ENCODE measurements around the gene FGFBP3.
A peak's percentile ranks its signal among the peaks of the same experiment; 100 is the strongest.

FGFBP3 gene, protein sequence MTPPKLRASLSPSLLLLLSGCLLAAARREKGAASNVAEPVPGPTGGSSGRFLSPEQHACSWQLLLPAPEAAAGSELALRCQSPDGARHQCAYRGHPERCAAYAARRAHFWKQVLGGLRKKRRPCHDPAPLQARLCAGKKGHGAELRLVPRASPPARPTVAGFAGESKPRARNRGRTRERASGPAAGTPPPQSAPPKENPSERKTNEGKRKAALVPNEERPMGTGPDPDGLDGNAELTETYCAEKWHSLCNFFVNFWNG

DNA sequence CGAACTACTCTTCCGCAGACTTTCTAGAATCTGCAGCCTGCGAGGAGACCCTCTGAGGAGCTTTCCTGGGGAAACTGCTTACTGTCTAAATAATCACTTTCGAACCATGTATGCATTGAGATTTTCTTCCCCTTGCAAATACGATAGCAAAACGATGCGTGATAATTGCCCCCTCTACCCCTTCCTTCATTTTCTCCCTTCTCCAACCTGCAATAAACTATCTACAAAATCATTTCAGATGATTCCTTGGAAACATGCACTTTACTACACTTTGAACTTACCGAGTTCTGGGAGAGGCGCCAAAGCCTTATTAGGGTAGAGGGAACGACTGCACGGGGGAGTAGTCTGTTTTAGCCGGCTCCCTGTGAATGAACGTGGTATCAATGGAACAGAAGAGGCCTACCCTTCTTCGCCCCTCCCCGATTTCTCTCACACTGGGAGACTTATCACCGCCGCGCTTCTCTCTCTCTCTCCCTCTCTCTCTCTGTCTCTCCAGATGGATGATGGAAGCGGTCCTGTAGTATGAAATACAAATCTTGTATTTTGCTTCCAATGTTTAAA lies at the start of gene FGFBP3:
Gene FGFBP3 (minus strand): TSS at position 370 of the 561 bp plus-strand sequence. CDS start 517 bp downstream, outside the sequence.
- no peak for DNase-seq

DNA sequence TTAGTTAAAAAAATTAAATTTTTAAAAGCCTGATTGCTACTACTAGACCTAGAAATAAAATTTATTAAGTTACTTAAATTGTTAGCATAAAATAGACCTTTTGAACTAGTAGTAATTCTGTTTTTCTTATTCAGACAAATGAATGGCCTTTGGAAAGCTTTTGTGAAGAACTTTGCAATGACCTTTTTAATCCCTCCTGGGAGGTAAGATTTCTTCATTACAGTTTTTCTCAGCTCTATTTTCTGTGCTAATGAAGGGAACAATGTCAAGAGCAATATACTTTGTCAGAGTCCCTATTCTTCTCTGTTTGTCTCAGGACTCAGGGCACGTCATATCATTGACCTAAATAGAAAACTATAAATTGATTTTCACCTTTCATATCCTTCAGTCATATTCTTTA lies 47.8 kb upstream of the FGFBP3 start:
- no peak for DNase-seq

DNA sequence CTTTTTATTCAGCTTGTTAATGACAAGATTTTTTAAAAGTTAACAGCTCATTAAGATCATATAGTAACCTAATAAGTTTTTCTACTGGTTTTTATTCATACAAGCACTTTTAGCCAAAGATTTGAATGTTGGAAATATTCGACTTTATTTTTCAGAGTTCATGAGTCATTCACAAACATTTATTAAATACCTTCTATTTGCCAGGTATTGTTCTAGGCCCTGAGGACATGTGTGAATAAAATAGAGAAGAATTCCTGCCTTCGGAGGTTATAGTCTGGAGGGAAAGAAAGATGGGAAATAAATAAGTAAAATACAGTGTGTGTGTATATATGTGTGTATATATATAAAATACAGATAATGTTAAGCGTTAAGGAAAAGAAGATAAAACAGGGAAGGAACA lies 45.8 kb upstream of the FGFBP3 start:
- DNase-seq: no peak

- no peak for DNase-seq
Observed at GRCh38 chr10:91953600-91954160, 44.4 kb upstream of the FGFBP3 start.

DNA sequence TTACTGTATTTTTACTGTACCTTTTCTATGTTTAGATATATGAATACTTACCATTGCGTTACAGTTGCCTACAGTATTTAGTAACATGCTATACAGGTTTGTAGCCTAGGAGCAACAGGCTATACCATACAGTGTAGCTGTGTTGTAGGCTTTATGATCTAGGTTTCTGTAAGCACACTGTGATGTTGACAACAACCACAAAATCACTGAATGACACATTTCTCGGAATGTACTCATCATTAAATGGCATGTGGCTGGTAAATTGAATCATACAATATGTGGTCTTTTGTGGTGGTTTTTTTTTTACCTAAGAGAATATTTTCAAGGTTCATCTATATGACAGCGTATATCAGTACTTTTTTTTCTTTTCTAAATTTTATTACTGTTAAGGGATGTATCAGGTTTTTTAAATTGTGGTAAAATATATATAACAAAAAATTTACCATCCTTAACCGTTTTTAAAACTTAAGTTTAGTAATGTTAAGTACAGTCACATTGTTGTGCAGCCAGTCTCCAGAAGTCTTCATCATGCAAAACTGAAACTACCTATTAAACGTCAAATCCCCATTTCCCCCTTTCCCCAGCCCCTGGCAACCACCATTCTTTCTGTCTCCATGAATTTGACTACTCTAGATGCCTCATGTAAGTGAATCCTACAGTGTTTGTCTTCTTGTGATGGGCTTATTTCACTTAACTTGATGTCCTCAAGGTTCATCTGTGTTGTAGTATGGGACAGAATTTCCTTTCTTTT lies 35.8 kb upstream of the FGFBP3 start:
- no peak for DNase-seq

DNA sequence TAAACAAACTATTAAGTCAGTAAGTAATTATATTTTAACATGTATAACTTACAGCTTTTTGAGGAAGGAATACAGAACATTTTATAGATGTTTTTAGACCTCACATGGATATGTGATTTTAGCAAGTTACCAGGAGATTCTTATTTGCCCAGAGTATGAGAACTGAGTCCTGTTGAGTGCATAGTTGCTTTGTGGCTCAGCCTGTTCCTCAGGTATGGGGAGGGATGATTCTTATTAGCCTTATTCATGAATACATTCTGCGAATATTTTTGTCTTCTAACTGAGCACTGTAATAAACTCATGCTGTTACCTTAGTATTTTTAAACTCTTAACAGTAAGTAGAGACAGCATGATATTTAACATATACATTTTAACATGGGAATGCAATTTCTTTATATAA lies 32.1 kb upstream of the FGFBP3 start:
- no peak for DNase-seq

- DNase-seq: no peak
Observed at GRCh38 chr10:91939653-91940052, 30.4 kb upstream of the FGFBP3 start.

GRCh38 chr10:91935886-91936285 lies 26.6 kb upstream of the FGFBP3 start:
- no peak for DNase-seq

DNA sequence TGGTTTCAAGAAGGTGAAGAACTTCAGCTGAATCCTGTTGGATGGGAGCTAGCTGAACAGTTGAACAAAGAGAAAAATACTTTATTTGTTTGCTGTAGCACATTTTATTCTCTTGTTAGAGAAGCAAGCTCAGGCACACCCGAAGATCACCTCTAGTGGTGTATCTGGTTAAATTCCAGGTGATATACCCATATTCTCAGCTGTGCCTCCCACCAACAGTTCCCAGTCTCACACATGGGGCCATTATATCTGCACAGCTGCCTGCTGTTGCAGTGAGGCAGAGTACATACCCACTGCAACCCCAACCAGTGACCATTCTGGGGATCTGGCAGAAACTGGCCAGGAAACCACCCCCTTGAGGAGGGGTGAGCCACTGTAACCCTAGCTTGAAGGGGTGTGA lies 23.5 kb upstream of the FGFBP3 start:
- DNase-seq: no peak

DNA sequence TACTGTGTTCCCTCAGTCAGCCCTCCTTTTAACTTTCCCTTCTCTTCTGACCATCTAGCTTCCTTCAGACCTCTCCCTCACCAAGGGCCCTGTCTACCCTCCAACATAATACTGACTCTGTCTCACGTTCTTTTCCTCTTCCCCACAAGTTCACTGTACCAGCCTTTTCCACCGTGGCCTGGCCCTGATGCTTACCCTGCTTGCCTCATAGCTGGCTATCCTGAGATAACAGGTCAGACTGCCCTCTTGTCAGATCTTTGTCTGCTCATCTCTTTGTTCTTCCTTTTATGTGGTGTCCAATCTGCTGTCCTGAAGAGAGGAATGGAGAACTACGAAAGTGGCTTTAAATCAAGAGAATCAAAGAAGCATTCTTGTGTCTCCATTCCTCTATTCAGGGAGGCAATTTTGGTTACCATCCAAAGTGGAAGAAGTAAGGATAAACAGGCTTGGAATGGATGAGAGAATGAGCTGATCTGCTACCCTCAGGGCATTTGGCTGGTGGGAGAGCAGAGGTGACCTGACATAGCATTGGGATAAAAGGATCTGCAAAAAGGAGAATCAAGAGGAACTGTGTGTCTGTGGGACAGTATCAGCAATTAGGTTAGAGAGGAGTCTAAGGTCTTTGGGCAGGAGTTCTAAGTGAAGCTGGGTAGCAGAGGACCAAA lies 22.4 kb upstream of the FGFBP3 start:
- DNase-seq: no peak

DNA sequence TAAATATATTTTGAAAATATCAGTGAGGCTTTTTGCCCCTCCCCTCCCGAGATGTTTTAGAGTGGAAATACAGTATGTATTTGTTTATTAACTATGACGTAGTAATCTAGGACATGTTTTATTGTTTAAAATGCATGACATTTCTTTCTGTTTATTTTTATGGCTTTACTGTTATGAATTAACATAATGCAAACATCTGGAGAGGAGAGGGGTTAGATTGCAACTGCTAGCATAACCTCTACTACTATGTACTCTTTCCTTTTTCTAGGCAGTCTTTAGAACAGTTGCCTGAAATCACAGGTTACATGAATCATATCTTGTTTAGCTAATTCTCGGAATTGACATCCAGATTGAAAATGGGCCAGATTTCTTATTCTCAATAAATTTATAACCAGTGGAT lies 21.7 kb upstream of the FGFBP3 start:
- no peak for DNase-seq

DNA sequence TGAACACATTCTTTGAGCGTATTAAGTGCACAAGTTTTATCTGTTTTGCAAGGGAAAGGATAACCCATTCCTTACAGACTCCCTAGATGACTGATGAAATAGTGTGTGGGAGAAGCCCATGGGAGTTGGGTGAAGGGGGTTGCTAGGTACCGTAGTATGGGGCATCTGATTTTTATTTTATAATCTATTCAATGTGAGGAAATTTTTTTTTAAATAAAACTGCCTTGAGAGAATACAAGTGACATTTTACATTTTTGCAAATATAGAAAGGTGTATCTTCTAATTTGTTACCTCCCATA lies 15.7 kb upstream of the FGFBP3 start:
- DNase-seq: no peak

DNA sequence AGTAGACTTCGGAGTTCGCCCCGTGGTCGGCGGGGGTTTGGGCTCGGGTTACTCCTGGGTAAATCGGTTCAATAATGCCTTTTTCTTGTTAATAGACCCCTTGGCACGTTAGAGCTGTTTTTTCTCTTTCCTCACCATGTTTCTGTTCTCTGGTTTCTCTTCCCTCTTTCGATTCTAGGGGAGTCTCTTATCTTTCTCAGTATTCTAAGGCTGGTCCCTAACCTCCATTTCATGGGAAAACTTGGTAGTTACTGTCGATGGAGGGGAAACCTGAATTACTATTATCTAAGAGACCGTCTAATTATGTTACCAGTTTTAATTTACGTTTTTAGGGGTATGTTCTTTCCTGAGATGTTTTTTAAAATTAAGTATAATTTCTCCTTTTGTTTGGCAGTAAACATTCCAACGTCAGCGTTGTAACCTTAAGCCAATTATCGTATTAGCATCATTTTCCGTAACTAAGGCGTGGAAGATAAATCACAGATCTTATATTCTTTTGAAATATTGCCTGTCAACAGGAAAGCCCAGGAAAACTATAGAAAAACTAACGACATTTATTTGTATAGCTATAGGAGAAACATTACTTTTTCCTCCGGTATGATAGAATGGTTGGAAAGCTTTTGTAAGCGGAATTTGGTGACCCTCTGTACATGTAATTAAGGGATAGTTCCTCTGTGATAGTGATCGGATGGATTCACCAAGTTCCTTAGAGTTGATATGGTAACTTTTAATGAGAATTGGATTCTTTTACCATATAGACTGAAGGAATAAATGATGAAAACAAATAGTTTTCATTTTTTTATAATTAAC lies 15.1 kb upstream of the FGFBP3 start:
- DNase-seq: no peak

DNA sequence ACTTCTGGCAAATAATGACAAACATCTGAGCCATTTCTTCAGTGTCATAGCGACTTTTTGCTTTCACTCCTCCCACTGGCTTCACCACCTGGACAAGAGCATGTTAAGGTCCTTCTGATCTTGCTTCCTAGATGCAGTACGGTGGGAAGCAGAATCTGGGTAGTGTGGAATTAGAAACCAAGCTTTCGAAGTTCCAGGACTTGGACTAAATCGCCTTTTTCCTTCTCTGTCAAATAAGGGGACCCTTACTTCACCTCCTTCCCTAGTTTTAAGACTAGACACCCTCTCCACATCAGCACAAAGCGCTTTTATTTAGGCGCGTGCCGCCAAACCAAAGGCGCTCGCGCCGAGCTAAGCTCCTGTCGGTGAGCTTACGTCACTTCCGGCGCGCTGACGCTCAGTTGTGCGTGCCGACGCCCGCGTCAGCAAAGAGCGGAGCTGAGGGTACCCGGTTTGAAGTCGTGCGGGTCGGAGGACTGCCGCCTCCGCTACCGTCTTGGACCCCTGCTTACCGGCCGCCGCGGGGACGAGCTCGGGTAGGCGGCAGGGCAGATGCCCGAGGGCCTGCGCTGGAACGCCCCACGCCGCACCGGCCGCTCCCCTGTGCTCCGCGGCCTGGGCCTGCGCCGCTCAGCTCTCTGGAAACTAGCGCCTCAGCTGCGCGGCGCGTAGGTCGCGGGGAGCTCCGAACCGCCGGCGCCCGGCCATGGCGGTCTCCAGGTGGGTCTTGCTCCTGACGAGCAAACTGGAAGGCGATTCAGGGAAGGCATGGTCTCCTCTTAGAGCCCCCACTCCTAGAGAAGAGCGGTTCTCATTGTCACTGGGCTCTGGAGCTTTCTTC lies 14.3 kb upstream of the FGFBP3 start, which contains the start of gene BTAF1:
Gene BTAF1 (plus strand): TSS at position 400 of the 841 bp plus-strand sequence. CDS start 307 bp downstream, at position 707.
- DNase-seq: peak; percentile 79

DNA sequence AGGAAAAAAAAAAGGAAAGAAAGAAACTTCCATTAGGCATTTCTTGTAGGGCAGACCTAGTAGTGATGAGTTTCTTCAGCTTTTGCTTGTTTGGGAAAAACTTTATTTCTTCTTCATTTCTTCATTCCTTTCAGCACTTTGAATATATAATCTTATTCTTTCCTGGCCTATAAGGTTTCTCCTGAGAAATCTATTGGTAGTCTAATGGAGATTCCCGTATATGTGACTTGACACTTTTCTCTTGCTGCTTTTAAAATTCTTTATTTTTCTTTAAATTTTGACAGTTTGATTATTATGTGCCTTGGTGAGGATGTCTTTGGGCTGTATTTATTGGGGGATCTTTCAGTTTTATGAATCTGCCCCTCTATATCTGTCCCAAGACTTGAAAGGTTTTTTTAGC lies 10.4 kb upstream of the FGFBP3 start:
- DNase-seq: no peak

GRCh38 chr10:91910467-91910866 lies 1.2 kb upstream of the FGFBP3 start:
- no peak for DNase-seq

- peak; percentile 58 for DNase-seq
Observed at GRCh38 chr10:91908337-91909116, 759 bp downstream of the FGFBP3 start.

- no peak for DNase-seq
Observed at GRCh38 chr10:91907914-91908336, 1.4 kb downstream of the FGFBP3 start.

DNA sequence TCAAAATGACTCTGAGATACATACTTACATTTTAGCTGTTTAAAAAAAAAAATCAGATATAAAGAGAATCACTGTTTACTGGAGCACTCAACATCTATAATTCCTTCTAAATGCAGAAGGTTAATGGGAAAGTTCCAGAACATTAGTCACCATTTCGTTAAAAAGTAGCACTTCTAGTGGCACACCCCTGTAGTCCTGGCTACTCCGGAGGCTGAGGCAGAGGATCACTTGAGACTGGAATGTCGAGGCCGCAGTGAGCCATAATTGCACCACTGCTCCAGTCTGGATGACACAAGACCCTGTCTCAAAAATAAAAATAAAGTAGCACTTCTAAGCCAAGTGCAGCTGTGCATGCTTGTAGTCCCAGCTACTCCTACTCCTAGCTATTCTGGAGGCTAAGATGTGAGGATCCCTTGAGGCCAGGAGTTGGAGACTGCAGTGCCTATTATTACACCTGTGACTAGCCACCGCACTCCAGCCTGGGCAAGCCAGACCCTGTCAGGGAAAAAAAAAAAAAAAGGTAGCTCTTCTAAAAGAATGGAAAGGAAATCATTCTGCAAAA lies 2.2 kb downstream of the FGFBP3 start:
- no peak for DNase-seq
